K562 (cell line): Measurements from ENCODE around the gene SLMAP. TPM values are rescaled to one million over a fixed set of nuclear protein-coding genes. Genes with fewer than 3 reads are reported as not detected.

Experiments
- ATAC-seq: fragments of 200-7000 bp; cut with Tn5 transposase; 3 replicates; pipeline ENCODE4 v1.9.1; 2020; ENCODE audit warnings: moderate library complexity
- BruUV-seq: library from RNA; stranded (reverse); fragments of 400-500 nt; replicated peaks from 2 replicates; lab custom pipeline; 2021; lab: Mats Ljungman, UMichigan
- CTCF ChIA-PET: fragments of 300-600 bp; formaldehyde crosslinking; extraction: SDS; loops from one replicate; lab custom pipeline; 2021; ENCODE audit warnings: low intra/inter-chr PET ratio; lab: Yijun Ruan, JAX
- POLR2A ChIA-PET: fragments of 300-600, 350-650 bp; sonication (Branson Sonifier 250); formaldehyde crosslinking; extraction: SDS; loops from one replicate; lab custom pipeline; 2021; ENCODE audit warnings: antibody characterized with exemption, inconsistent platforms; lab: Yijun Ruan, JAX
- DNase-seq, 4 experiments: peaks; one replicate each; pipeline versions ENCODE4 v3.0.0 to v3.0.0-alpha.2; 2011 to 2018; ENCODE audit warnings: low spot score in 3 of 4, mixed read lengths in 3 of 4; ENCODE audit errors: extremely low read depth in 1 of 4
- FAIRE-seq: peaks from 2 replicates; lab custom pipeline; 2011; peaks lifted over from hg19 to GRCh38; lab: Jason Lieb, UNC
- H2AFZ ChIP-seq: 2 replicates; pipeline ENCODE4 v1.6.0; 2011; ENCODE audit warnings: low read depth, low read length, control low read depth, inconsistent platforms
- H3K27ac ChIP-seq: fragments of 200-600 bp; 3 replicates; pipeline ENCODE4 v1.8.0; 2011; ENCODE audit warnings: low read depth, mild to moderate bottlenecking, control low read depth, inconsistent platforms, low read length, moderate library complexity, mixed read lengths; ENCODE audit errors: extremely low read depth
- H3K27me3 ChIP-seq, 2 experiments: fragments of 300-600 bp in 1 of 2; 2 replicates in 1 of 2; 3 replicates in 1 of 2; pipeline versions ENCODE4 v1.6.0 to v1.8.0; 2011; ENCODE audit warnings: inconsistent platforms in 2 of 2, low read length in 2 of 2, mild to moderate bottlenecking in 1 of 2, mixed read lengths in 1 of 2, moderate library complexity in 1 of 2; ENCODE audit not compliant: control insufficient read depth in 2 of 2, insufficient read depth in 2 of 2
- H3K36me3 ChIP-seq: fragments of 300-600 bp; 3 replicates; pipeline ENCODE4 v1.8.0; 2011; ENCODE audit warnings: mild to moderate bottlenecking, low read length, inconsistent platforms; ENCODE audit not compliant: control insufficient read depth, insufficient read depth
- H3K4me1 ChIP-seq, 2 experiments: fragments of 200-600 bp in 1 of 2; replicated peaks in 1 of 2; 2 replicates in 1 of 2; 3 replicates in 1 of 2; pipeline versions ENCODE4 v1.5.1 to v1.8.0; 2011; ENCODE audit warnings: inconsistent platforms in 2 of 2, low read length in 2 of 2, mild to moderate bottlenecking in 1 of 2, mixed read lengths in 1 of 2, moderate library complexity in 1 of 2; ENCODE audit not compliant: control insufficient read depth in 2 of 2, insufficient read depth in 2 of 2
- H3K4me2 ChIP-seq: 2 replicates; pipeline ENCODE4 v1.6.1; 2011; ENCODE audit warnings: low read length, control low read depth, inconsistent platforms, mixed read lengths; ENCODE audit not compliant: insufficient read depth
- H3K4me3 ChIP-seq: fragments of 200-600 bp; sonication (generic), shearing (Covaris generic); 2 replicates; pipeline ENCODE4 v1.5.1; 2016; ENCODE audit warnings: control low read depth, inconsistent platforms
- H3K79me2 ChIP-seq: fragments of 200-600 bp; 3 replicates; pipeline ENCODE4 v1.8.0; 2011; ENCODE audit warnings: low read length, inconsistent platforms; ENCODE audit not compliant: control insufficient read depth, insufficient read depth
- H3K9ac ChIP-seq, 2 experiments: 2 replicates each; pipeline versions ENCODE4 v1.6.0 to v1.6.1; 2011; ENCODE audit warnings: low read depth in 2 of 2, low read length in 2 of 2, control low read depth in 1 of 2, inconsistent platforms in 1 of 2, mild to moderate bottlenecking in 1 of 2, mixed read lengths in 1 of 2; ENCODE audit not compliant: insufficient read depth in 1 of 2
- H3K9me1 ChIP-seq: one replicate; pipeline ENCODE4 v1.6.0; 2011; ENCODE audit warnings: inconsistent platforms, mild to moderate bottlenecking, low read length, moderate library complexity; ENCODE audit not compliant: control insufficient read depth, insufficient read depth
- H3K9me3 ChIP-seq: replicated peaks from 2 replicates; pipeline ENCODE4 v1.5.1; 2011; ENCODE audit warnings: low read depth, low read length, inconsistent platforms; ENCODE audit not compliant: control insufficient read depth, insufficient read depth
- H4K20me1 ChIP-seq: replicated peaks from 2 replicates; pipeline ENCODE4 v1.6.1; 2011; ENCODE audit warnings: low read length, inconsistent platforms, mixed read lengths; ENCODE audit not compliant: control insufficient read depth, insufficient read depth
- CEBPG ChIP-seq, 3 experiments: fragments of 200-800 bp in 1 of 3; sonication (Bioruptor generic) in 1 of 3; sonication (generic) in 1 of 3; formaldehyde crosslinking in 1 of 3; IDR thresholded peaks in 2 of 3; conservative IDR thresholded peaks in 1 of 3; 2 replicates each; pipeline versions ENCODE4 v1.6.1 to v1.8.0; 2016 to 2022; ENCODE audit warnings: missing compliant biosample characterization in 2 of 3, missing genetic modification characterization in 2 of 3, mild to moderate bottlenecking in 1 of 3, missing genetic modification reagents in 1 of 3
- ETS1 ChIP-seq: conservative IDR thresholded peaks from 2 replicates; pipeline ENCODE4 v1.6.1; 2011; ENCODE audit warnings: low read depth, mild to moderate bottlenecking, low read length; ENCODE audit not compliant: control insufficient read depth
- PBX2 ChIP-seq, 2 experiments: IDR thresholded peaks in 1 of 2; conservative IDR thresholded peaks in 1 of 2; 2 replicates each; pipeline ENCODE4 v1.6.1; 2016; ENCODE audit warnings: low read depth in 2 of 2, mild to moderate bottlenecking in 1 of 2, missing compliant biosample characterization in 1 of 2, missing genetic modification characterization in 1 of 2, moderate library complexity in 1 of 2
- RBM39 ChIP-seq: fragments of 200-400 bp; formaldehyde crosslinking; optimal IDR thresholded peaks from 2 replicates; pipeline ENCODE3; 2018; ENCODE audit warnings: low read depth, low read length
- WGBS: fragments of 100-300 bp; shearing (Covaris generic); methylation state at CpG from one replicate; pipeline ENCODE4 v1.1.6; 2016; ENCODE audit warnings: low coverage, mixed read lengths; ENCODE audit not compliant: insufficient coverage; ENCODE audit errors: missing lambda C conversion rate; 5-methylcytosine and 5-hydroxymethylcytosine counted together
- in situ Hi-C: fragments of 300-500 bp; cut with MboI; formaldehyde crosslinking; loops from 4 replicates; pipeline ENCODE4 v1.15.0; 2018; ENCODE audit warnings: inconsistent platforms, mixed read lengths
- intact Hi-C: fragments of 100-400 bp; cut with micrococcal nuclease; formaldehyde crosslinking; loops from 2 replicates; pipeline ENCODE4 v1.14.2; 2022
- polyA plus RNA-seq, 8 experiments: library from polyadenylated mRNA; depleted of rRNA in 4 of 8; stranded (reverse) in 5 of 8; unstranded in 3 of 8; fragments of >200 nt; fragmentation: Nextera tagmentation in 2 of 8; fragmentation: Illumina TruSeq in 1 of 8; extraction: Ambion mirVana in 2 of 8; extraction: Trizol in 1 of 8; gene quantifications; 2 replicates each; pipeline versions ENCODE4 v1.2.1 to v1.2.3, GENCODE V29; 2011 to 2014; ENCODE audit warnings: inconsistent platforms in 1 of 8, missing spikeins in 1 of 8
- total RNA-seq, 7 experiments: library from RNA; depleted of rRNA in 6 of 7; stranded (reverse); fragments of >200 nt in 6 of 7; fragmentation: Illumina TruSeq in 2 of 7; extraction: Trizol in 2 of 7; gene quantifications; 2 replicates each; pipeline versions ENCODE4 v1.2.1 to v1.2.3, GENCODE V29; 2011 to 2021; ENCODE audit warnings: low replicate concordance in 1 of 7

SLMAP gene
- total and polyA plus RNA-seq, 9 of the 15 experiments (the other 6 are each of a cell fraction or from before 2014, with no cell fraction given): 12.1 to 50.7 (median 28.3) TPM

- H3K4me1 ChIP-seq: no peaks in the 10 kb centered on the region
- H3K36me3 ChIP-seq: peaks cover 5% of the 10 kb centered on the region; the same call in 2 of the 3 replicates
- BruUV-seq: no TSS peak
- TF ChIP-seq CEBPG (CRISPR knock-in tag; IDR thresholded peaks at IDR 0.05) (no peak), CEBPG (tag; conservative IDR thresholded peaks at IDR 0.05 in 1 of 2, IDR thresholded peaks at IDR 0.05 in 1 of 2) (no peak), ETS1 (no peak), PBX2 (CRISPR knock-in tag; IDR thresholded peaks at IDR 0.05; ENCODE audit: low read depth) (no peak), PBX2 (tag; conservative IDR thresholded peaks at IDR 0.05; ENCODE audit: low read depth) (no peak), RBM39 (no peak)
- H3K79me2 ChIP-seq: no peaks in the 10 kb centered on the region
- H3K9me1 ChIP-seq: no peaks in the 10 kb centered on the region
- H3K9ac ChIP-seq: no peak overlapping the region
- no peak overlapping the region for H3K4me3 ChIP-seq
- H3K9me3 ChIP-seq: no peaks in the 10 kb centered on the region
- no peaks in the 10 kb centered on the region for H3K27me3 ChIP-seq
- H3K27ac ChIP-seq: no peak overlapping the region
- no peak overlapping the region for H2AFZ ChIP-seq
- WGBS: 74% methylated on average over 4 of the region's 4 CpGs
- ATAC-seq (no peak), FAIRE-seq (no peak), DNase-seq (no peak)
- ChIA-PET CTCF (no interaction called here), POLR2A (interaction anchor here (0.7 kb wide), 1 partner anchor 227 kb away, joined by 3 read pairs; no protein-coding TSS in a partner anchor)
- no peak overlapping the region for H3K4me2 ChIP-seq
- in situ Hi-C loops (no loop called here), intact Hi-C loops (no loop called here)
- no peaks in the 10 kb centered on the region for H4K20me1 ChIP-seq
These were observed 116.5 kb downstream of the SLMAP start for GRCh38 chr3:57872606-57873005.
